ENCODE results near the gene HES4. TPM values are rescaled to one million over a fixed set of nuclear protein-coding genes. Genes with fewer than 3 reads are reported as not detected.

HES4 gene
- total RNA-seq, 1 experiment from 2014 or later, result 145 TPM

GRCh38 chr1:1037366-1038327 lies 37.8 kb upstream of the HES4 start:
- Histone ChIP-seq H3K79me2 (ENCODE audit: insufficient read depth, low read length) (peaks cover 59% of the 10 kb centered on the region), H3K4me2 (ENCODE audit: low read length) (no peak overlapping the region), H3K27me3 (ENCODE audit: insufficient read depth, low read length) (no peaks in the 10 kb centered on the region), H3K9me3 (ENCODE audit: control insufficient read depth in 1 of 2, insufficient read depth in 1 of 2, low read depth in 1 of 2, low read length in 2 of 2) (no peaks in the 10 kb centered on the region), H3K9ac (ENCODE audit: low read length) (no peak overlapping the region), H3K4me3 (replicated peaks in 1 of 2; ENCODE audit: low read depth in 1 of 2, low read length in 2 of 2) (no peak overlapping the region), H3K4me1 (ENCODE audit: control insufficient read depth in 1 of 2, insufficient read depth in 2 of 2, low read length in 2 of 2) (peaks cover 7 to 22% of the 10 kb centered on the region in 2 experiments; a peak in 3 of 4 replicates), H2AFZ (ENCODE audit: low read depth, low read length, poor library complexity, severe bottlenecking) (no peak overlapping the region), H3K9me2 (ENCODE audit: insufficient read depth) (no peaks in the 10 kb centered on the region), H3K36me3 (ENCODE audit: control insufficient read depth in 1 of 2, insufficient read depth in 2 of 2, low read length in 2 of 2) (peaks cover 4 to 25% of the 10 kb centered on the region in 2 experiments; a peak in 2 of 4 replicates), H4K20me1 (ENCODE audit: insufficient read depth) (no peaks in the 10 kb centered on the region), H3K27ac (ENCODE audit: low read depth, low read length) (no peak overlapping the region)
- TF ChIP-seq ELF1 (IDR thresholded peaks at IDR 0.05; ENCODE audit: borderline replicate concordance, low read depth) (no peak), SIN3A (IDR thresholded peaks at IDR 0.05; ENCODE audit: low read depth) (no peak), RAD21 (IDR thresholded peaks at IDR 0.05; ENCODE audit: low read depth) (no peak), POLR2AphosphoS5 (IDR thresholded peaks at IDR 0.05; ENCODE audit: low read depth, low read length) (no peak), FOSL1 (IDR thresholded peaks at IDR 0.05; ENCODE audit: low read depth) (no peak), EGR1 (IDR thresholded peaks at IDR 0.05; ENCODE audit: low read depth) (no peak), REST (IDR thresholded peaks at IDR 0.05; ENCODE audit: low read depth) (no peak)
- TF ChIP-seq, protein P1, sequence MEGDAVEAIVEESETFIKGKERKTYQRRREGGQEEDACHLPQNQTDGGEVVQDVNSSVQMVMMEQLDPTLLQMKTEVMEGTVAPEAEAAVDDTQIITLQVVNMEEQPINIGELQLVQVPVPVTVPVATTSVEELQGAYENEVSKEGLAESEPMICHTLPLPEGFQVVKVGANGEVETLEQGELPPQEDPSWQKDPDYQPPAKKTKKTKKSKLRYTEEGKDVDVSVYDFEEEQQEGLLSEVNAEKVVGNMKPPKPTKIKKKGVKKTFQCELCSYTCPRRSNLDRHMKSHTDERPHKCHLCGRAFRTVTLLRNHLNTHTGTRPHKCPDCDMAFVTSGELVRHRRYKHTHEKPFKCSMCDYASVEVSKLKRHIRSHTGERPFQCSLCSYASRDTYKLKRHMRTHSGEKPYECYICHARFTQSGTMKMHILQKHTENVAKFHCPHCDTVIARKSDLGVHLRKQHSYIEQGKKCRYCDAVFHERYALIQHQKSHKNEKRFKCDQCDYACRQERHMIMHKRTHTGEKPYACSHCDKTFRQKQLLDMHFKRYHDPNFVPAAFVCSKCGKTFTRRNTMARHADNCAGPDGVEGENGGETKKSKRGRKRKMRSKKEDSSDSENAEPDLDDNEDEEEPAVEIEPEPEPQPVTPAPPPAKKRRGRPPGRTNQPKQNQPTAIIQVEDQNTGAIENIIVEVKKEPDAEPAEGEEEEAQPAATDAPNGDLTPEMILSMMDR (IDR thresholded peaks at IDR 0.05 in 2 of 3, conservative IDR thresholded peaks at IDR 0.05 in 1 of 3; ENCODE audit: borderline replicate concordance in 1 of 3, insufficient read depth in 1 of 3, low read depth in 2 of 3, low read length in 2 of 3), result no peak
- no peak for DNase-seq (ENCODE audit: low read depth, low spot score)
- RAD21 ChIA-PET (ENCODE audit: low non-redundant PET in 1 of 2, low total read pairs in 2 of 2, uncharacterized antibody in 2 of 2, unreplicated experiment in 2 of 2), result no interaction called here
- POLR2A ChIA-PET, result no interaction called here
- no peak for ATAC-seq
- intact Hi-C loops (cut with micrococcal nuclease), result no loop called here
- CTCF ChIA-PET, result interaction anchor here (0.8 to 1.4 kb wide), 2 partner anchors 22 to 53 kb away, joined by 3 read pairs; no protein-coding TSS in a partner anchor
- TSS peak; percentile 28 for BruUV-seq (replicated peaks)

Data from HCT116 (cell line).